Measurements from ENCODE around the gene CCL26.
"Not testable (repeated sequence)": the region's sequence is repeated elsewhere in the genome, so short reads cannot be mapped to it uniquely, and the experiment has no call there.

- not testable (repeated sequence) for TF ChIP-seq CTCF (conservative IDR thresholded peaks at IDR 0.05); EZH2 (IDR thresholded peaks at IDR 0.05; ENCODE audit: low read depth)
Measured at GRCh38 chr7:75779516-75779915, 7.5 kb upstream of the CCL26 start.
